ENCODE data around the gene TMEM134.

The TMEM134 gene

DNA sequence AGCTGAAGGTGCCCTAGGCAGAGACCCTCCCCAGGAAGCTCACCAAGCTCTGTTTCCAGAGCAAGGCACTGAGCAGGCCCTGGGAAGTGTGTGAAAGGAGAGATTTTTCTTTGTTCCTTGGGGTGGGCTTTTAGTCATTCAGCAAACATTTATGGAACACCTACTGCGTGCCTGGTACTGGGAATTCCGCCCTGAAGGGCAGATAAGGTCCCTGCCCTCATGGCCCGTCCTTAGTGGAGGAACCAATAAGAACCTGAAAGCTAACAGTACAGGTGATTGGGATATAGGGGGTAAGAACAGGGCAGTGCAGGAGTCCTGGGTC, 3.9 kb downstream of the TMEM134 start:
- no peak for DNase-seq (ENCODE audit: low spot score)
- TF ChIP-seq, protein P1, sequence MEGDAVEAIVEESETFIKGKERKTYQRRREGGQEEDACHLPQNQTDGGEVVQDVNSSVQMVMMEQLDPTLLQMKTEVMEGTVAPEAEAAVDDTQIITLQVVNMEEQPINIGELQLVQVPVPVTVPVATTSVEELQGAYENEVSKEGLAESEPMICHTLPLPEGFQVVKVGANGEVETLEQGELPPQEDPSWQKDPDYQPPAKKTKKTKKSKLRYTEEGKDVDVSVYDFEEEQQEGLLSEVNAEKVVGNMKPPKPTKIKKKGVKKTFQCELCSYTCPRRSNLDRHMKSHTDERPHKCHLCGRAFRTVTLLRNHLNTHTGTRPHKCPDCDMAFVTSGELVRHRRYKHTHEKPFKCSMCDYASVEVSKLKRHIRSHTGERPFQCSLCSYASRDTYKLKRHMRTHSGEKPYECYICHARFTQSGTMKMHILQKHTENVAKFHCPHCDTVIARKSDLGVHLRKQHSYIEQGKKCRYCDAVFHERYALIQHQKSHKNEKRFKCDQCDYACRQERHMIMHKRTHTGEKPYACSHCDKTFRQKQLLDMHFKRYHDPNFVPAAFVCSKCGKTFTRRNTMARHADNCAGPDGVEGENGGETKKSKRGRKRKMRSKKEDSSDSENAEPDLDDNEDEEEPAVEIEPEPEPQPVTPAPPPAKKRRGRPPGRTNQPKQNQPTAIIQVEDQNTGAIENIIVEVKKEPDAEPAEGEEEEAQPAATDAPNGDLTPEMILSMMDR (IDR thresholded peaks at IDR 0.05; ENCODE audit: borderline replicate concordance, control extremely low read depth, extremely low read depth, insufficient read depth, missing control alignments) = no peak

DNA sequence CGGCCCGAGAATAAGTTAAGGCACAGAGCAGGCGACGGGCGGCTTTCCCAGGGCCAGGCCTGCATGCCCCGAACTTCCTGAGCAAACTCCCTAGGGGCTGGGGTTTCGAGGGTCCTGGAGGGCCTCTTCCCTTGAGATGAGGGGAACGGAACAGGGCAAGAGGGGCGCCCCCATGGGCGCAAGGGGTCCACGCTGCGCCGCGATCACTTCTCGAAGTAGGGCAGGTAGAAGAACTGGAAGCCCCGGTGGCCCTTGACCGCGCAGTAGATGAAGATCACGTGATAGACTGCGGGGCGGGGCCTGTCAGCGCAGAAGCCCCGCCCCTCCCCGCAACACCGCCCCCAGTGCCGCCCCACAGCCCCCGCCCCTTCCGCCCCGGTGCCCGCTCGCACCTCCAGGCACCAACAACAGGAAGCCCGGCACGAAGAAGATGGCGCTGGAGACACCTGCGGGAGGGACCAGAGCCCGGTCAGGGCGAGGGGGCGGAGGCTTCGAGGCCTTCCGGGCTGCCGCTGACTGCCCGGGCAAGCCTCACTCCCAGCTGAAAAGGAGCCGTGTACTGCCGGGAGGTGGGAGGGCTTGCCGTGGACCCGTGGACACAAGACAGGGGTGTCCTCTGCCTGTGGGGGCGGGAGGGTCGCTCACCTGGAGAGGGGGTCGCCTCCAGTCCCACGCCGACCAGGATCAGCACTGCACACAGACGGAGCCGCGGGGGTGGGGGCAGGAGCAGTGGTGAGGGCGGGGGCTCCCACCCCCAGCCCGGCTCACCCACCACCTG, 4.5 kb downstream of the TMEM134 start:
- TF ChIP-seq, protein P1 (IDR thresholded peaks at IDR 0.05; ENCODE audit: borderline replicate concordance, control extremely low read depth, extremely low read depth, insufficient read depth, missing control alignments) = no peak
- in situ Hi-C loops (cut with MboI; ENCODE audit: low sequenced_read_pairs, unreplicated experiment) = no loop called here
- DNase-seq (ENCODE audit: low spot score) = peak; percentile 96

More for the DNA sequence above, 3.9 kb downstream of the TMEM134 start:
- in situ Hi-C loops (cut with MboI; ENCODE audit: low sequenced_read_pairs, unreplicated experiment) = no loop called here

DNA sequence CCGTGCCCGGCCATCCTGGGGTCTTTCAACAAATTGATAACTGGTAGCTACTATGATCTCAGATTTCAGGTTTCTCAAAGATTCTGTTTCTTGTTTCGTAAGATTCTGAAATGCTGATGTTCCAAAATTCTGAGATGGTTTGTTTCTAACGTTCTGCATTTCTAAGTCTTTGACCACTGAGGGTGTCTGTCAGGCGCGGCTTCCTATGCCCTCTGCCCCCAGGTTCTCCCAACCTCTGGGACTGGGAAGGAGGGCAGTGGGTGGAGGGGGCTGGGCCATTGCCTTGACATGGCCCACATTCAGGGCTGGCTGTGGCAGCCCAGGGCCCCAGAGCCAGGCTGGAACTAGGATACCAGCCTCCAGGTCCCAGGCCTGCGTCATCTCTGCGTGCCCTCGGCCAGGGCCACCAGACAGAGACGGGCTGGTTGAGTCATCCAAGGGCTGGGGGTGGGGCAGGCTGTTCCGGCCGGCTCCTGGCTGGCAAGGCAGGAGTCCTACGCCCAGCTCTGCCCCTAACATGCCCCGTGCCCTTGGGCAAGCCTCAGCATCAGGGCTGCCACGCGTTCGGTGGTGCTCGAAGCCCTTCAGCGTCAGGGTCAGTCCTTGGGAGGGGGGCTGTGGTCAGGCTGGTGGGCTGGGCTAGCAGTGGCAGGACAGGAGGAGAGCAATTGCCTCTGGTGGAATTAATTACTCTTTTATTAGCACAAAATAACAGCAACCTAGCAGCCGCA, 5.2 kb downstream of the TMEM134 start:
- in situ Hi-C loops (cut with MboI; ENCODE audit: low sequenced_read_pairs, unreplicated experiment) = no loop called here
- TF ChIP-seq, protein P1 (IDR thresholded peaks at IDR 0.05; ENCODE audit: borderline replicate concordance, control extremely low read depth, extremely low read depth, insufficient read depth, missing control alignments) = no peak
- DNase-seq (ENCODE audit: low spot score) = no peak

DNA sequence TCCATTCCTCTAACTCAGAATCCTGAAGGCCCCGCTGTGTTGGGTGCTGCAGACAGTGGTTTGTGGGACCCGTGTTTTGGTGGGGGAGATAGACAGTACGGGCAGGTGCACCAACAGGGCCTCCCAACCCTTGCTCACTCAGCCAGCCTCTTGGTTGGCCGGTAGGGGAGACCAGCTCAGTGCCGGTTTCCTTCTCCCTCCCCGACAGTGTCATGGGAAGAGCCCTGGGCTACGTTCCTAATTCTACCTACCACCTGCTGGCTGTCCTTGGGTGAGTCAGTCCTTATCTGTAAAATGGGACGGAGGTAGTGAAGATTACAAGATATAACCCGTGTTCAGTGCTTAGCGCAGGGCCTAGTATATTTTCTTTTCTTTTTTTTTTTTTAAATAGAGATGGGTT, 5.9 kb downstream of the TMEM134 start:
- TF ChIP-seq, protein P1 (IDR thresholded peaks at IDR 0.05; ENCODE audit: borderline replicate concordance, control extremely low read depth, extremely low read depth, insufficient read depth, missing control alignments) = no peak
- in situ Hi-C loops (cut with MboI; ENCODE audit: low sequenced_read_pairs, unreplicated experiment) = no loop called here
- DNase-seq (ENCODE audit: low spot score) = no peak

DNA sequence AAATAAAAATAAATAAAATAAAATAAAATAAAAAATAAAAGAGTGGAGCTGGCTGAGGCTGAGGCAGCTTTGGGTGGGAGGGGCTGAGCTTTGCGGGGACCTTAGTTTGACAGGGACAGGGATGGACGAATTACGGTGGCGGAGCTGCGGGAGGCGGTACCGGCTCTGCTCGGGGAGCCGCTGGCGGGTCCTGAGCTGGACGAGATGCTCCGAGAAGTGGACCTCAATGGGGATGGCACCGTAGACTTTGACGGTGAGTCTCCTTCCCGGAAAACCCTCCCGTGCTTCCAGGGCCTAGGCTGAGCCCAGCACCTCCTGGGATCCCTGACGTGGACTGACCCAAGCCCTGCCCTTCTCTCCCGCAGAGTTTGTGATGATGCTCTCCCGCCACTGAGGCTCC, 10.8 kb downstream of the TMEM134 start:
- DNase-seq (ENCODE audit: low spot score) = no peak
- in situ Hi-C loops (cut with MboI; ENCODE audit: low sequenced_read_pairs, unreplicated experiment) = no loop called here
- TF ChIP-seq, protein P1 (IDR thresholded peaks at IDR 0.05; ENCODE audit: borderline replicate concordance, control extremely low read depth, extremely low read depth, insufficient read depth, missing control alignments) = no peak

DNA sequence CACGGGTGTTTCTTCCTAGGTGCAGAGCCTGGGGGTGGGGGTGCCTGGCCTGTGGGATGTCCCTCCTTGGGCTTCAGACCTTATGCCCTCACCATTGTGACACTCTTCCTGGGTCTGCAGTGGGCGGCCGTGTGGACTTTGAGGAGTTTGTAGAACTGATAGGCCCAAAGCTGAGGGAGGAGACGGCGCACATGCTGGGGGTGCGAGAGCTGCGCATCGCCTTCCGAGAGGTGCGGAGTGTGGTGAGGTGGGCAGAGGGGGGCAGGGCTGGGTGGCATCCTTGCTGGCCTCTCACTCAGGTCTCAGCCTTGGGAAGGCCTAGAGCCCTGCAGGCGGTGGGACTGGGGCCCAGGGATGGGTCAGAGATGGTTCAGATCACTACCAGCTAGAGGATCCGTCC, 11.6 kb downstream of the TMEM134 start:
- TF ChIP-seq, protein P1 (IDR thresholded peaks at IDR 0.05; ENCODE audit: borderline replicate concordance, control extremely low read depth, extremely low read depth, insufficient read depth, missing control alignments) = no peak
- in situ Hi-C loops (cut with MboI; ENCODE audit: low sequenced_read_pairs, unreplicated experiment) = no loop called here
- no peak for DNase-seq (ENCODE audit: low spot score)

Data from GM13976 (cell line).